ENCODE data around the gene CPN1. TPM values are rescaled to one million over a fixed set of nuclear protein-coding genes. Genes with fewer than 3 reads are reported as not detected.

The CPN1 gene
- total and polyA plus RNA-seq, 10 donors: not detected

DNA sequence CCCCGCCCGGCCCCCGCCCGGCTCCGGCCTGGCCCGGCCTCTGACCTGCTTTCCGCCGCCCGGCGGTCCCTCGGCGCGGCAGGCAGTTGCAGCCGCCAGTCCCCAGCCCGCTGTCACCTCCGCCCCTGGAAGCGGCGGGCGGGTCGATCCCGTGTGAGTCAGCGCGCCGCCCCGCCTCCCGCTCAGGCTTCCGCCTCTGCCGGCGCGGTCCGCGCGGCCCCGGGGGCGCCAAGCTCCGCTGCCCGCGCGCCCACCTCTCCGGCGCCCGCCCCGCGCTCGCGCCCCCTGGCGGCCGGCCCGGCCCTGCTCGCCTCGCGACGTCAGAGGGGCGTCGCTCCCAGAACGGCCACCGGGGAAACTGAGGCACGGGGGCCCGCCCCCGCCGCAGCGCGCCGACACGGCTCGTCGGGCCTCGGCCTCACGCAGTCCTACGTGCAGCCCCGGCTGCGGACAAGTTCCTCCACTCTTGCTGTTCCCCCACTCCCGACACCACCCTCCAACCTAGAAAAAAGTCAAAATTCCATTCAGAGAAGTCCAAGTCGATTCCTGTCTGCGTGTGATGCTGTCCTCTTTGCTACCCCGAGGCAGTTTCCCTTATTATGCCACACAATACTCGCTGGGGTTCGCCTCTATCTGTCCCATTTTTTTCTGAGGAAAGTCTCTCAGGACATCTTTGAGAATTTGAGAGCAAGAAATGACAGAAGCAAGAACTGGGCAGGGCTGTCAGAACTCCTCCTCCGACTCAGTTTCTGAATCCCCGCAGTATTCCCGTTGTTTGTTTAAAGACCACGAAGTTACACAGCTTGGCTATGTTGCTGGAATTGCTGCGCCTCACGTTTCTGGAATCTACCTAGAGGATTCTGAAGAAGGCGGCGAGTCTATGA lies 71.6 kb downstream of the CPN1 start, which contains the start of gene DNMBP:
Gene DNMBP (minus strand): TSS at position 155 of the 884 bp plus-strand sequence. CDS start 37,823 bp downstream, outside the sequence.
- peak within 1 kb of the TSS; percentile 44 to 91 (median 82) for H3K27ac ChIP-seq
- H3K4me1 ChIP-seq: peaks cover 20 to 60% (median 44%) of the 10 kb centered on the region in 6 donors
- no peaks in the 10 kb centered on the region for H3K9me3 ChIP-seq
- no peaks in the 10 kb centered on the region for H3K27me3 ChIP-seq (replicated peaks in 1 of 7)
- H3K36me3 ChIP-seq: no peaks in the 10 kb centered on the region
- peak; percentile 97 for DNase-seq
- 4 to 12% (median 8%) methylated on average over 23 to 86 of the region's 86 CpGs for WGBS, 5 donors
- peak; percentile 78 to 85 (median 85) for TF ChIP-seq POLR2AphosphoS5 (IDR thresholded peaks at IDR 0.05)
- TF ChIP-seq POLR2A (IDR thresholded peaks at IDR 0.05): no peak
- TF ChIP-seq, protein P1, sequence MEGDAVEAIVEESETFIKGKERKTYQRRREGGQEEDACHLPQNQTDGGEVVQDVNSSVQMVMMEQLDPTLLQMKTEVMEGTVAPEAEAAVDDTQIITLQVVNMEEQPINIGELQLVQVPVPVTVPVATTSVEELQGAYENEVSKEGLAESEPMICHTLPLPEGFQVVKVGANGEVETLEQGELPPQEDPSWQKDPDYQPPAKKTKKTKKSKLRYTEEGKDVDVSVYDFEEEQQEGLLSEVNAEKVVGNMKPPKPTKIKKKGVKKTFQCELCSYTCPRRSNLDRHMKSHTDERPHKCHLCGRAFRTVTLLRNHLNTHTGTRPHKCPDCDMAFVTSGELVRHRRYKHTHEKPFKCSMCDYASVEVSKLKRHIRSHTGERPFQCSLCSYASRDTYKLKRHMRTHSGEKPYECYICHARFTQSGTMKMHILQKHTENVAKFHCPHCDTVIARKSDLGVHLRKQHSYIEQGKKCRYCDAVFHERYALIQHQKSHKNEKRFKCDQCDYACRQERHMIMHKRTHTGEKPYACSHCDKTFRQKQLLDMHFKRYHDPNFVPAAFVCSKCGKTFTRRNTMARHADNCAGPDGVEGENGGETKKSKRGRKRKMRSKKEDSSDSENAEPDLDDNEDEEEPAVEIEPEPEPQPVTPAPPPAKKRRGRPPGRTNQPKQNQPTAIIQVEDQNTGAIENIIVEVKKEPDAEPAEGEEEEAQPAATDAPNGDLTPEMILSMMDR (IDR thresholded peaks at IDR 0.05 in 8 of 11, conservative IDR thresholded peaks at IDR 0.05 in 3 of 11): peak; percentile 10 to 74 (median 56)
- H3K4me3 ChIP-seq: peak within 1 kb of the TSS; percentile 64 to 85 (median 76)
- intact Hi-C loops (cut with DNase I; ENCODE audit: low total_unique reads): no loop called here

DNA sequence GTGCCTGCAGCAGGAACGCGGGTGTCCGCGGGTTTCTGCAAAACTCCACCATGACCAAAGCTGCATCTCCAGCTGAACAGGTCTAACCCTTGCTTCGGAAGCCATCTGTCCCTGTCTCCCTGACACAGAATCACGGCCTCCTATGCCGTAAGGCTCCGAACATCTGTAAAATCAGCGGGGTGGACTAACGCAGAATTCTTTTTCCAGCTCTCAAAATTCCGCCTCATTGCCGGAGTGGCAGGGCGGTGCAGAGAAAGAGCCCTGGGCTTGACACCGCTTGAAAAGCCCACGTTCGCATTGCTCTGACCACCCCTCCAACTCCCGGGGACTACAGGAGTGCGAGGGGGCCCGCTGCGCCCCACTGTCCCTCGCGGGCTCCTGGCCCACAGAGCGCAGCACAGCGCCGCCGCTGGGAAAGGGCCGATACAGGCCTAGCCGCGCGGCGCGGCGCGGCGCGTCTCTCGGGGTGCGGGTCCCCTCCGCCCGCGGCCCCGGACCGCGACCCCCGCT lies 72.3 kb downstream of the CPN1 start:
- H3K27ac ChIP-seq: peak overlapping the region; percentile 44 to 91 (median 82)
- intact Hi-C loops (cut with DNase I; ENCODE audit: low total_unique reads): no loop called here
- TF ChIP-seq, protein P1 (IDR thresholded peaks at IDR 0.05 in 8 of 11, conservative IDR thresholded peaks at IDR 0.05 in 3 of 11): peak in 3 of 11 experiments; percentile 10 to 32 (median 26)
- TF ChIP-seq POLR2A (IDR thresholded peaks at IDR 0.05): no peak
- TF ChIP-seq POLR2AphosphoS5 (IDR thresholded peaks at IDR 0.05): no peak
- H3K27me3 ChIP-seq (replicated peaks in 1 of 7): no peaks in the 10 kb centered on the region
- DNase-seq: peak; percentile 95
- no peaks in the 10 kb centered on the region for H3K9me3 ChIP-seq
- H3K4me1 ChIP-seq: peaks cover 20 to 67% (median 44%) of the 10 kb centered on the region in 6 donors
- no peaks in the 10 kb centered on the region for H3K36me3 ChIP-seq
- peak overlapping the region; percentile 64 to 85 (median 76) for H3K4me3 ChIP-seq
- 0 to 1% (median 1%) methylated on average over 30 to 45 of the region's 45 CpGs for WGBS, 5 donors

DNA sequence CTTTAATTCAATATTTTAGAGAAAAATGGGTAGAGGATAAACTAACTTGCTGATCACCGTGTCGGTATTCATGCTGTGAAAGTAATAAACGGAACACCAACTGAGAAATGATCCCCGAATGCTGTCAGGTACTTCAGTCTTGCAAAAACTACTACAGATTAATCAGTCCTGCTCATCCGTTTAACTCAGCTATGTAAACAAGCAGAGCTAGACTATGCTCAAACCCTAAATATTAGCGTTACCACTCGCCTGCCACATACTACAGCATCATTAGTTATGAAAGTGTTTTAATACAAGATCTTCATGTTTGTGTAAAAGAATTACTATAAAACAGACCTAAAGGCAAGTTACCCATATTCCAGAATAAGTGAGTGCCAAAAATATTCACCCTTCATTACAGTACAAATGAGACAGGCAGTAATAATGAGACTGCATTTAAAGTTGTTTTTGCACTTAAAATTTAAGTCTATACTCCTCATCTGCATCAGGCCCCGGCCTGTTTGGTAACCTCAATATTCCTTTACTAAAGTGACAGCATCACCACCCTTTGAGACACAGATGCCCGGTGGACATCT lies 72.9 kb downstream of the CPN1 start:
- peak overlapping the region; percentile 64 to 85 (median 76) for H3K4me3 ChIP-seq
- H3K36me3 ChIP-seq: no peaks in the 10 kb centered on the region
- no peaks in the 10 kb centered on the region for H3K27me3 ChIP-seq (replicated peaks in 1 of 7)
- DNase-seq: no peak
- peak overlapping the region; percentile 44 to 91 (median 82) for H3K27ac ChIP-seq
- TF ChIP-seq POLR2AphosphoS5 (IDR thresholded peaks at IDR 0.05): no peak
- no peak for TF ChIP-seq POLR2A (IDR thresholded peaks at IDR 0.05)
- TF ChIP-seq, protein P1 (IDR thresholded peaks at IDR 0.05 in 8 of 11, conservative IDR thresholded peaks at IDR 0.05 in 3 of 11): no peak
- intact Hi-C loops (cut with DNase I; ENCODE audit: low total_unique reads): no loop called here
- H3K4me1 ChIP-seq: peaks cover 20 to 68% (median 44%) of the 10 kb centered on the region in 6 donors
- H3K9me3 ChIP-seq: no peaks in the 10 kb centered on the region
- WGBS, 5 donors: 34 to 55% (median 46%) methylated on average over 9 of the region's 9 CpGs
